ENCODE measurements around the gene NBL1.

NBL1 gene

DNA sequence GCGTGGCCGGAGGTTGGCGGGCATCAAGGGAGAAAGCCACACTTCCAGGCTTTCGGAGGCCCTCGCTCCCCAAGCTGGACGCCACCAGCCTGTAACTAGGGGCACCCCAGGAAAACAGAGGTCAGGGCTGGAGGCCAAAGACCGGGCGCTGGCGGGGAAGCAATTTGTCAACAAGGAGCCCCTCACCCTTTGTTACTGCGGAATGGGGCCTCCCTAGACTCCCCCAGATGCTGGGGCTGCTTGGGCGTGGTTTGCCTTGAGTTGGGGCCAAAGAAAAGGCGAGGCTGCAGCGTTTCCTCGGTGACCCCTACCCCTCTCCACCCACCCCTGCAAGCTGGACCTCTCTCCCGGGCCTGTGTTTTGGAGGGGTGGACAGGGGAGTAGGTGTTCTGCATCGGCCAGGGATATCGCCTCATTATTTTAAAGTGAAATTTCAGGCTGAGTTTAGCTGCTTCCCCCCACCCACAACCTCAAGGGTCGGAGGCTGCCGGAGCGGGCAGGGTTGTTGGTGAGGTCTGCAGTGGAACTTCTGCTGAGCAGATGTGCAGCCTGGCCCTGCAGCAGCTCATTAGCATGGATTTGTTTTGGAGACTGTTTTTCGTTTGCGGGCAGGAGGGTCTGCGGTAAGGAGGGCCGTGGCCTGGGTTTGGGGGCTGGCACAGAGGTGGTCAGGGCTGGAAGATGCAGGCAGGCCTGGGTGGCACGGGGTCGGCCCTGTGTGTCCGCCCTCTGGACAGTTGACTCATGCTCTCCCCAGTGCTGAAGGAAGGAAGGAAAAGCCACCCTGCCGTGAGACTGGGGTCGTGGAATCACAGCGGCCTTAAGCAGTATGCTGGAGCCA lies 1.5 kb downstream of the NBL1 start:
- peak overlapping the region; percentile 66 for H3K4me3 ChIP-seq (ENCODE audit: low read depth, low read length)

DNA sequence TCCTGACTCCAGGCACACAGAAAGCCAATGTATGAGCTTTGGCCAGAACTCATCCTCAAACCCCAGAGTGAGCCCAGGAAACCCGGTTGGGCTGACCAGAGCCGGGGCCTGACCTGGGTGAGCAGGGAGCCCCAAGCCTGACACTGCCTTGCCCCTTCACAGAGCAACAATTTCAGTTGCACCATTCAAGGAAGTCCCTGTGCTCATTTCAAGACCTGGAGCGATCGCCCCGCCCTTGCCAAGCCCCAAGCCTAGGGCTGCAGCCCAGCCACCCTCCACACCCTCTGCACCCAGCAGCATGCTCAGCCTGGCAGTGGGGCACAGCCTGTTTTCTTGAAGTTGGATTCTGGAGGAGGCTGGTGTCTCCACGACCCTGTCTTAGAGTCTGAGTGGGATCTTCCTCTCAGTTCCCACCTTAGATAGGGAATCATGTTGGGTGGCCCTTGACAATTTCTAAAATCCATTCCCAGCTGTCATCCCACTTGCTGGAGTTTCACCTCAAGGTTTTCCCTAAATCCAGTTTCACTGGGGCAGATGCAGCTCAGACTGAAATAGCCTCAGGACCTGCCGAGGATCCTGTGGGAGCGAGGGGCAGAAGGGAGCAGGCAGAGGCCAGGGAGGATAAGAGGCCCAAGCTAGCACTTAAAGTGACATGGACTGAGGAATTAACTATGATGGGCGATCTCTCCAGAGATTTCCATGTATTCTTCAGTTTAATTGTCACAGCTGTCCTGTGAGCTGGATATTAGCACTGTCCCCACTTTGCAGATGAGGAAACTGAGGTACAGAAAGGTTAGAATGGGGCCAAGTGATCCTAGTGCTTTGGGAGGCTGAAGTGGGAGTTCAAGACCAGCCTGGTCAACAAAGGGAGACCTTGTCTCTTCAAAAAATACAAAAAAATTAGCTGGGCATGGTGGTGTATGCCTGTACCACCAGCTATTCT lies 2.5 kb downstream of the NBL1 start:
- no peak overlapping the region for H3K4me3 ChIP-seq (ENCODE audit: low read depth, low read length)

DNA sequence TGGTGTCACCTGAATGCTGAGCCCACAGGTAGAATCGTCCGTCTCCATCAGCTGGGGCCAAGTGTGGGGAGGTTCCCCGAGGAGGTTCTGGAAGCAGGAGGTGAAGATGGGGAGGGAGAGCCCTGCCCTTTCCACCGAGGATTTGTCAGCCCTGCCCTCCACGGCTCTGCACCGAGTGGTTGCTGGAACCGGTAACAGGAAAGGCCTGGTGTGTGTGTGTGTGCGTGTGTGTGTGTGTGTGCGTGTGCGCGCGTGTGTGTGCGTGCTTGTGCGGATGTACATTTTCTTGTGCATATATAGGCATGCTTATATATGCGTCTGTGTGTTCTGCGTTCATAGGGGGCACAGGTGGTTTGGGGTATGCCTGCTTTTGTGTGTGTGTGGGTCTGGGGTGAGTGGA lies 3.5 kb downstream of the NBL1 start:
- H3K4me3 ChIP-seq (ENCODE audit: low read depth, low read length), result no peak overlapping the region

DNA sequence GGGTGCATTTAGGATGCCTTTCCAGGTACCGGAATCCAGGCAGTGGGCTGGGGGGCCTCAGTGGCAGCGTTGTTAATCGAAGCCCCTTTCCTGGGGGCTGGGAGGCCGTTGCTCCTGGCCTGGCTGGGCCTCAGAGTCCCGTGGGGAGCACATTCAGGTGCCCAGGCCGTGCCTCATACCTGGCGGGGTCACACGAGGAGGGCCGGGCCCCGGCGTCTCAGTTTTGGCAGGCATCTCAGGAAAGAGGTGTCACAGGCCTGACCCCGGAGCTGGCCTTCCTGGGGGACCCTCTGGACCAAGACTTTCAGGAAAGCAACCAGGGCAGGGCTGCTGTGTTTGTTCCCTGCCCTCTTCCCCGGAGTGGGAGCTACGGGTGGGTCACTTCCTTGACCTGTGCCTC lies 4.1 kb downstream of the NBL1 start:
- no peak overlapping the region for H3K4me3 ChIP-seq (ENCODE audit: low read depth, low read length)

- H3K4me3 ChIP-seq (ENCODE audit: low read depth, low read length), result no peak overlapping the region
These were observed 4.6 kb downstream of the NBL1 start for GRCh38 chr1:19648689-19649088.

- no peak overlapping the region for H3K4me3 ChIP-seq (ENCODE audit: low read depth, low read length)
These were observed 6.5 kb downstream of the NBL1 start for GRCh38 chr1:19650416-19651140.

GRCh38 chr1:19651141-19651737 lies 7.1 kb downstream of the NBL1 start:
- H3K4me3 ChIP-seq (ENCODE audit: low read depth, low read length), result no peak overlapping the region

DNA sequence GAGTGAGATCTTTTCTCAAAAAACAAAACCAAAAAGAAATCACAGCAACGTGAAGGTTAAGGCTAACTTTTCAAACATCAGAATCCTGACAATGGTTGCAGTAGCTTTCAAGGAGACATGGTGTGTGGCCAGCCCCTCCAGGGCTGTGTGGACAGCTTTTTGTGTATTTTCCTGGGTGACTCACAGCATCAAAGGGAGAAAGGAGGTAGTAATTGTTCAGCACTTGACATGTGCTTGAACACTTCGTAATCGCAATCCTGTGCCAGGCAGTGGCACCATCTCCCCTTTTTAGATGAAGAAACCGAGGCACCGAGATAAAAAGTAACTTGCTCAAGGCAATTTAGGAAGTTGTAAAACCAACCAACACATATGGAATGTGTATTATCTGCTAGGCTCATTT lies 10.3 kb downstream of the NBL1 start:
- H3K4me3 ChIP-seq (ENCODE audit: low read depth, low read length), result no peak overlapping the region

GRCh38 chr1:19654886-19655717 lies 11.0 kb downstream of the NBL1 start:
- no peak overlapping the region for H3K4me3 ChIP-seq (ENCODE audit: low read depth, low read length)

DNA sequence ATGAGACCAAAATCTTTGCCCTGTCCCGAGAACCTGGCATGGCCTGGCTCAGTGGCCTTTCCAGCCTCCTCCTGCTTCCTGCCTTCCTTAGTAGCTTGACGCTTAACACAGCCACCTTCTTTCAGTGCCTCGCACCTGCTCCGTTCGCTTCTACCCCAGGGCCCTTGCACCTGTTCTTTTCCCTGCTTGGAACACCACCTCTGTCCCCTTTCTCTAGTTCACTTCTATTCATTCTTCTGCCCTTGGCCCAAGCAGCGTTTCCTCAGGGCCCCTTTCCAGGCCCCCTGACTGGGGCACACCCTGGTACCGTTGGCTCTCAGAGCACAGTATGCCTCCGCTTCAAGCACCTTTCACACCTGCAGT lies 11.6 kb downstream of the NBL1 start:
- H3K4me3 ChIP-seq (ENCODE audit: low read depth, low read length), result no peak overlapping the region

DNA sequence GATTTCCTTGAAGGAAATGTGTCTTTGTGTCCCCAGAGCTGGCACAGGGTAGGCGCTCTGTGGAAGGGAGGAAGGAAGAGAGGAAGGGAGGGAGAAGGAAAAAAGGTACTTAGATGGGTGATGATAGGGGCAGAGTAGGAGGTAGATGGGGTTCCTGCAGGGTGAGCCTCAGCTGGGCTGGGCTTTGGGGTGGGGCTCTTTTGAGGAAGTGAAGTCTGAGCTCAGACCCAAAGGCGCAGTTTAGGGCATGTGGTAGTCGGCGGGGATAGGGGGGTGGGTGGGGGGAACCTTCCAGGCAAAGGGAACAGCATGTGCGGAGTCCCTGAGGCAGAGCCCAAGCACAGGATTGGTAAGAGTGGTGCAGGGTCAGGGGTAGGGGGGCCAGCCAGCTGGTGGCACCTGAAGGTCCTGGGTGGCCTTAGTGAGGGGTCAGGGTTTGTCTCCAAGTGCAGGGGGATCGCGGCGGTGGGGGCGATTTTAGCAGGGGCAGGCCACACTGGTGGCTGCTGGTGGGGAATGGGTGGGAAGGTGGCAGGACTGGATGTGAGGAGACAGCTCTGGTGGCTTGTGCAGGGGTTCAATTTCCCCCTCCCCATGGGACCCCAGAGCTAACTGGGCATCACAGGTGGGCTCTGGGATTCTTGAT lies 12.1 kb downstream of the NBL1 start:
- H3K4me3 ChIP-seq (ENCODE audit: low read depth, low read length), result no peak overlapping the region

DNA sequence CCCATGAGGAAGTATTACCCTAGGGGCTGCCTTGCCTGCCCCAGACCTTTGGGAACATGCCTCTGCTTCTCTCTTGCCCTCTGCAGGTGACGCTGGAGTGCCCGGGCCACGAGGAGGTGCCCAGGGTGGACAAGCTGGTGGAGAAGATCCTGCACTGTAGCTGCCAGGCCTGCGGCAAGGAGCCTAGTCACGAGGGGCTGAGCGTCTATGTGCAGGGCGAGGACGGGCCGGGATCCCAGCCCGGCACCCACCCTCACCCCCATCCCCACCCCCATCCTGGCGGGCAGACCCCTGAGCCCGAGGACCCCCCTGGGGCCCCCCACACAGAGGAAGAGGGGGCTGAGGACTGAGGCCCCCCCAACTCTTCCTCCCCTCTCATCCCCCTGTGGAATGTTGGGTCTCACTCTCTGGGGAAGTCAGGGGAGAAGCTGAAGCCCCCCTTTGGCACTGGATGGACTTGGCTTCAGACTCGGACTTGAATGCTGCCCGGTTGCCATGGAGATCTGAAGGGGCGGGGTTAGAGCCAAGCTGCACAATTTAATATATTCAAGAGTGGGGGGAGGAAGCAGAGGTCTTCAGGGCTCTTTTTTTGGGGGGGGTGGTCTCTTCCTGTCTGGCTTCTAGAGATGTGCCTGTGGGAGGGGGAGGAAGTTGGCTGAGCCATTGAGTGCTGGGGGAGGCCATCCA lies 12.8 kb downstream of the NBL1 start:
- no peak overlapping the region for H3K4me3 ChIP-seq (ENCODE audit: low read depth, low read length)

DNA sequence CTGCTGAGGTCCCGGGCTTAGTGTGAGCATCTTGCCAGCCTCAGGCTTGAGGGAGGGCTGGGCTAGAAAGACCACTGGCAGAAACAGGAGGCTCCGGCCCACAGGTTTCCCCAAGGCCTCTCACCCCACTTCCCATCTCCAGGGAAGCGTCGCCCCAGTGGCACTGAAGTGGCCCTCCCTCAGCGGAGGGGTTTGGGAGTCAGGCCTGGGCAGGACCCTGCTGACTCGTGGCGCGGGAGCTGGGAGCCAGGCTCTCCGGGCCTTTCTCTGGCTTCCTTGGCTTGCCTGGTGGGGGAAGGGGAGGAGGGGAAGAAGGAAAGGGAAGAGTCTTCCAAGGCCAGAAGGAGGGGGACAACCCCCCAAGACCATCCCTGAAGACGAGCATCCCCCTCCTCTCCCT lies 13.4 kb downstream of the NBL1 start:
- H3K4me3 ChIP-seq (ENCODE audit: low read depth, low read length), result no peak overlapping the region

DNA sequence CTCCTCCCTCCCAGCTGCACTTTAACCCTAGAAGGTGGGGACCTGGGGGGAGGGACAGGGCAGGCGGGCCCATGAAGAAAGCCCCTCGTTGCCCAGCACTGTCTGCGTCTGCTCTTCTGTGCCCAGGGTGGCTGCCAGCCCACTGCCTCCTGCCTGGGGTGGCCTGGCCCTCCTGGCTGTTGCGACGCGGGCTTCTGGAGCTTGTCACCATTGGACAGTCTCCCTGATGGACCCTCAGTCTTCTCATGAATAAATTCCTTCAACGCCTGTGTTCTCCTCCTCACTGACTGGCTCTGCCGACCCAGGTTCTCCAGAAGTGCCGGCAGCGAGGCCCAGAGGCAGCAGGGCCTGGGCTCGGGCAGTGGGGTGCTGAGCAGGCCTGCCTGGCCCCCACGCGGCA lies 14.1 kb downstream of the NBL1 start:
- no peak overlapping the region for H3K4me3 ChIP-seq (ENCODE audit: low read depth, low read length)

GRCh38 chr1:19661721-19662228 lies 17.7 kb downstream of the NBL1 start:
- no peak overlapping the region for H3K4me3 ChIP-seq (ENCODE audit: low read depth, low read length)

GRCh38 chr1:19662313-19662712 lies 18.2 kb downstream of the NBL1 start:
- no peak overlapping the region for H3K4me3 ChIP-seq (ENCODE audit: low read depth, low read length)

GRCh38 chr1:19664453-19665185 lies 20.5 kb downstream of the NBL1 start, which contains the start of gene HTR6:
HTR6 (plus strand) TSS chr1:19664875; CDS start chr1:19665754, 879 bp downstream.
- H3K4me3 ChIP-seq (ENCODE audit: low read depth, low read length), result peak within 1 kb of the TSS; percentile 33

- peak overlapping the region; percentile 33 for H3K4me3 ChIP-seq (ENCODE audit: low read depth, low read length)
These were observed 21.0 kb downstream of the NBL1 start for GRCh38 chr1:19665186-19665495.

Measured in iPS-11a (cell line).